Keratinocyte (primary cell): Measurements from ENCODE around the gene TMEM38A. TPM values are rescaled to one million over a fixed set of nuclear protein-coding genes. Genes with fewer than 3 reads are reported as not detected.

ENCODE experiments used
- DNase-seq: peaks from one replicate; pipeline ENCODE4 v3.0.0-alpha.2; 2011; ENCODE audit warnings: low read depth, missing footprints, low spot score
- FAIRE-seq: peaks from 2 replicates; lab custom pipeline; 2011; peaks lifted over from hg19 to GRCh38; lab: Jason Lieb, UNC
- H2AFZ ChIP-seq: 2 replicates; pipeline ENCODE4 v1.6.0; 2012; ENCODE audit warnings: low read length, control low read depth, inconsistent platforms; ENCODE audit not compliant: control insufficient read depth
- H3K27ac ChIP-seq: 2 replicates; pipeline ENCODE4 v1.5.1; 2011; ENCODE audit warnings: low read length; ENCODE audit not compliant: control insufficient read depth, insufficient read depth
- H3K27me3 ChIP-seq: 3 replicates; pipeline ENCODE4 v1.6.0; 2011; ENCODE audit warnings: low read length; ENCODE audit not compliant: control insufficient read depth, insufficient read depth; ENCODE audit errors: extremely low read depth
- H3K36me3 ChIP-seq, 2 experiments: 2 replicates in 1 of 2; 3 replicates in 1 of 2; pipeline ENCODE4 v1.5.1; 2011; ENCODE audit warnings: low read length in 2 of 2, mild to moderate bottlenecking in 1 of 2; ENCODE audit not compliant: control insufficient read depth in 2 of 2, insufficient read depth in 2 of 2; ENCODE audit errors: extremely low read depth in 1 of 2
- H3K4me1 ChIP-seq: 3 replicates; pipeline ENCODE4 v1.5.1; 2011; ENCODE audit warnings: low read length; ENCODE audit not compliant: control insufficient read depth, insufficient read depth; ENCODE audit errors: extremely low read depth
- H3K4me2 ChIP-seq: 3 replicates; pipeline ENCODE4 v1.6.0; 2011; ENCODE audit warnings: low read depth, low read length; ENCODE audit not compliant: control insufficient read depth, insufficient read depth; ENCODE audit errors: extremely low read depth
- H3K4me3 ChIP-seq, 3 experiments: fragments of 200-600 bp in 1 of 3; sonication (generic) in 1 of 3; 2 replicates in 2 of 3; 3 replicates in 1 of 3; pipeline ENCODE4 v1.5.1; 2011 to 2016; ENCODE audit warnings: low read length in 3 of 3, mild to moderate bottlenecking in 3 of 3, control low read depth in 2 of 3, inconsistent platforms in 1 of 3, low read depth in 1 of 3, mixed read lengths in 1 of 3, mixed run types in 1 of 3, moderate library complexity in 1 of 3; ENCODE audit not compliant: control insufficient read depth in 2 of 3, insufficient read depth in 2 of 3; ENCODE audit errors: extremely low read depth in 1 of 3
- H3K79me2 ChIP-seq: 2 replicates; pipeline ENCODE4 v1.6.0; 2012; ENCODE audit warnings: low read length; ENCODE audit not compliant: control insufficient read depth, insufficient read depth
- H3K9ac ChIP-seq: 3 replicates; pipeline ENCODE4 v1.6.0; 2011; ENCODE audit warnings: low read length; ENCODE audit not compliant: control insufficient read depth, insufficient read depth; ENCODE audit errors: extremely low read depth
- H3K9me1 ChIP-seq: 3 replicates; pipeline ENCODE4 v1.6.0; 2011; ENCODE audit warnings: low read length; ENCODE audit not compliant: control insufficient read depth, insufficient read depth; ENCODE audit errors: extremely low read depth
- H3K9me3 ChIP-seq: 2 replicates; pipeline ENCODE4 v1.5.1; 2012; ENCODE audit warnings: low read depth, low read length; ENCODE audit not compliant: control insufficient read depth
- H4K20me1 ChIP-seq: 3 replicates; pipeline ENCODE4 v1.6.0; 2011; ENCODE audit warnings: low read length; ENCODE audit not compliant: control insufficient read depth, insufficient read depth; ENCODE audit errors: extremely low read depth
- CTCF ChIP-seq, 3 experiments: IDR thresholded peaks in 1 of 3; conservative IDR thresholded peaks in 1 of 3; optimal IDR thresholded peaks in 1 of 3; 2 replicates in 2 of 3; 3 replicates in 1 of 3; pipeline versions ENCODE3 to v1.5.1; 2011; ENCODE audit warnings: low read length in 3 of 3, mild to moderate bottlenecking in 3 of 3, moderate library complexity in 2 of 3, control low read depth in 1 of 3, inconsistent platforms in 1 of 3; ENCODE audit not compliant: insufficient read depth in 2 of 3; ENCODE audit errors: extremely low read depth in 1 of 3
- EZH2 ChIP-seq: IDR thresholded peaks from one replicate; pipeline ENCODE4 v1.6.1; 2012; ENCODE audit warnings: inconsistent platforms, mild to moderate bottlenecking, low read length, moderate library complexity
- dilution Hi-C: fragments of 300-500 bp; cut with MboI; formaldehyde crosslinking; loops from one replicate; pipeline ENCODE4 v1.7.0; 2020; ENCODE audit warnings: low sequenced_read_pairs; ENCODE audit not compliant: extremely low pct_ligation_motif_present
- polyA plus RNA-seq, 5 experiments: library from polyadenylated mRNA; depleted of rRNA in 3 of 5; stranded (reverse) in 3 of 5; stranded (forward) in 1 of 5; unstranded in 1 of 5; fragments of >200 nt; gene quantifications; 1 replicate in 1 of 5; 2 replicates in 3 of 5; 3 replicates in 1 of 5; pipeline versions ENCODE4 v1.2.1 to v1.2.3, GENCODE V29; 2011 to 2012; ENCODE audit warnings: missing spikeins in 2 of 5, low read depth in 1 of 5, low replicate concordance in 1 of 5

The TMEM38A gene
- polyA plus RNA-seq, 1 donor (not counting 4 experiments of a cell fraction or from before 2014, with no cell fraction given), result 2.5 TPM

DNA sequence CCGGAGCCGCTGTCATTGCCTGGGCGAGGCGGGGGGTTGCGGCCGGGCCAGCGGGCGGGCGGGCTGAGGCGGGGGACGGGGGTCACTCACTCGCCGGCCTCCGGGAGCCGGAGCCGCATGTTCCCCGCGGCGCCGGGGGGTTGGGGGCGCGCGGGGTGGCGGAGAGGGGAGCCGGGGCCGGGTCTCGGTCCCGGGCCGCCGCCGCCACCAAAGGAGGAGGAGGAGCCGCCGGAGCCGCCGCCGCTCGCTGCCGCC is 33.1 kb upstream of the TMEM38A start:
- Histone ChIP-seq H3K9me3 (no peaks in the 10 kb centered on the region), H3K4me3 (peak overlapping the region; percentile 80 to 100 (median 96)), H3K36me3 (peaks cover 17 to 22% of the 10 kb centered on the region in 2 experiments), H3K4me2 (no peak overlapping the region), H3K9me1 (no peaks in the 10 kb centered on the region), H3K27me3 (no peaks in the 10 kb centered on the region), H2AFZ (no peak overlapping the region), H3K79me2 (peaks cover 49% of the 10 kb centered on the region), H3K9ac (peak overlapping the region; percentile 97), H4K20me1 (peaks cover 14% of the 10 kb centered on the region), H3K27ac (peak overlapping the region; percentile 84), H3K4me1 (peaks cover 17% of the 10 kb centered on the region)
- TF ChIP-seq EZH2 (no peak), CTCF (optimal IDR thresholded peaks at IDR 0.05 in 1 of 3, IDR thresholded peaks at IDR 0.05 in 1 of 3, conservative IDR thresholded peaks at IDR 0.05 in 1 of 3; ENCODE audit: extremely low read depth in 1 of 3, insufficient read depth in 2 of 3, low read length in 3 of 3) (no peak)
- dilution Hi-C loops, result no loop called here
- DNase-seq, result no peak
- no peak for FAIRE-seq

DNA sequence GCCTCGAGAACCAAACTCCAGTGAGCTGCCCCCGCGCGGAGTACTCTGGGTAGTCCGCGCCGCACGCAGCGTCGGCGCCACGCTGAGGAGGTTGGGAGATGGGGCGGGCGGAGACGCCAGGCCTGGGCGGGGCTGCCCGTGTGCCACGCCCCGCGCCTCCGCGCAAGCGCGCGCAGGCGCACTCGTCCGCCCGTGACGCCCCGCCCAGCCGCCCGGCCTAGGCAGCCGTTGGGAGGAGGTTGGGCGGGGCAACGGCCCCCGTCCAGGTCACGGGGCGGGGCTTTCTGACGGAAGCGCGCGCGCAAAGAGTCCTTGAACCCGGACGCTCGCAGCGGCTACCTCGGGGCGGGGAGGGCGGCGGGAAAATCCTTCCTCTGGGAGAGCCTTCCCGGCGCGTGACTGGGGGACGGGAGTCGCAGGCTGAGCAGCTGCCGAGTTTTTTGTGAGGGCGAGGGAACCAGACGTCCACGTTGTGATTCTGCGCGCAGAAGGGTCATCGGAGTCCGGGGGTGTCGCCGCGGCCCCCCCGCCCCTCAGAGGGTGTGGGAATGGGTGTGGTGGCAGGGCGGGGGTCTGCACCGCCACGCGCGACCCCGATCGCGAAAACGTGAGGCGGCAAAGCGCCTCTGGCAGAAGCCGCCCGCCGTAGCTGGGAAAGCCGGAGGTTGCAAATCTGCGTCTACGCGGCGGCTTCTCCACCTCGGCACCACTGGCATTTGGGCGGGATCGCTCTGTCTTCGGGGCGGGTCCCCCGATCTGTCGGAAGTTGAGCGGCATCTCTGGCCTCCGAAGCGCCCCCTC is 32.6 kb upstream of the TMEM38A start, which contains the start of gene MED26:
Gene MED26, minus strand, starts transcription at position 22 of the 801 bp plus-strand sequence. CDS start 261 bp downstream, outside the sequence.
- H3K9ac ChIP-seq, result peak within 1 kb of the TSS; percentile 97
- peak within 1 kb of the TSS; percentile 86 for H2AFZ ChIP-seq
- H3K9me1 ChIP-seq, result no peaks in the 10 kb centered on the region
- TF ChIP-seq CTCF (optimal IDR thresholded peaks at IDR 0.05 in 1 of 3, IDR thresholded peaks at IDR 0.05 in 1 of 3, conservative IDR thresholded peaks at IDR 0.05 in 1 of 3; ENCODE audit: extremely low read depth in 1 of 3, insufficient read depth in 2 of 3, low read length in 3 of 3) (no peak), EZH2 (no peak)
- H4K20me1 ChIP-seq, result peaks cover 8% of the 10 kb centered on the region
- H3K36me3 ChIP-seq, result peaks cover 13 to 19% of the 10 kb centered on the region in 2 experiments
- peak within 1 kb of the TSS; percentile 84 for H3K27ac ChIP-seq
- DNase-seq (peak; percentile 61), FAIRE-seq (no peak)
- peaks cover 17% of the 10 kb centered on the region for H3K4me1 ChIP-seq
- H3K79me2 ChIP-seq, result peaks cover 44% of the 10 kb centered on the region
- dilution Hi-C loops, result no loop called here
- peak within 1 kb of the TSS; percentile 97 for H3K4me2 ChIP-seq
- H3K27me3 ChIP-seq, result no peaks in the 10 kb centered on the region
- no peaks in the 10 kb centered on the region for H3K9me3 ChIP-seq
- H3K4me3 ChIP-seq, result peak within 1 kb of the TSS; percentile 84 to 100 (median 96)
